HepG2 (cell line): ENCODE data around the gene ISCA2.

Experiments used
- CTCF ChIP-seq: sonication (generic); formaldehyde crosslinking; IDR thresholded peaks from 2 replicates; pipeline ENCODE4 v1.5.0; 2020; ENCODE audit warnings: mild to moderate bottlenecking, missing genetic modification reagents, moderate library complexity
- HNRNPUL1 ChIP-seq: fragments of 200-400 bp; formaldehyde crosslinking; IDR thresholded peaks from 2 replicates; pipeline ENCODE4 v1.6.1; 2017; ENCODE audit warnings: low read depth, mild to moderate bottlenecking, low read length, moderate library complexity
- RAD21 ChIP-seq: fragments of 450-650 bp; formaldehyde crosslinking; IDR thresholded peaks from 2 replicates; pipeline ENCODE4 v1.5.0; 2020; ENCODE audit warnings: mild to moderate bottlenecking

GRCh38 chr14:74507840-74508239 is 14.3 kb downstream of the ISCA2 start:
- TF ChIP-seq CTCF (CRISPR knock-in tag) (no peak), RAD21 (CRISPR knock-in tag) (no peak), HNRNPUL1 (no peak)
